ENCODE data around the gene ADAR. TPM values are rescaled to one million over a fixed set of nuclear protein-coding genes. Genes with fewer than 3 reads are reported as not detected.

The ADAR gene
- total RNA-seq, 1 donor from 2014 or later = 65.3 TPM

GRCh38 chr1:154620751-154621150 is 12.8 kb upstream of the ADAR start:
- TF ChIP-seq, protein P1, sequence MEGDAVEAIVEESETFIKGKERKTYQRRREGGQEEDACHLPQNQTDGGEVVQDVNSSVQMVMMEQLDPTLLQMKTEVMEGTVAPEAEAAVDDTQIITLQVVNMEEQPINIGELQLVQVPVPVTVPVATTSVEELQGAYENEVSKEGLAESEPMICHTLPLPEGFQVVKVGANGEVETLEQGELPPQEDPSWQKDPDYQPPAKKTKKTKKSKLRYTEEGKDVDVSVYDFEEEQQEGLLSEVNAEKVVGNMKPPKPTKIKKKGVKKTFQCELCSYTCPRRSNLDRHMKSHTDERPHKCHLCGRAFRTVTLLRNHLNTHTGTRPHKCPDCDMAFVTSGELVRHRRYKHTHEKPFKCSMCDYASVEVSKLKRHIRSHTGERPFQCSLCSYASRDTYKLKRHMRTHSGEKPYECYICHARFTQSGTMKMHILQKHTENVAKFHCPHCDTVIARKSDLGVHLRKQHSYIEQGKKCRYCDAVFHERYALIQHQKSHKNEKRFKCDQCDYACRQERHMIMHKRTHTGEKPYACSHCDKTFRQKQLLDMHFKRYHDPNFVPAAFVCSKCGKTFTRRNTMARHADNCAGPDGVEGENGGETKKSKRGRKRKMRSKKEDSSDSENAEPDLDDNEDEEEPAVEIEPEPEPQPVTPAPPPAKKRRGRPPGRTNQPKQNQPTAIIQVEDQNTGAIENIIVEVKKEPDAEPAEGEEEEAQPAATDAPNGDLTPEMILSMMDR (IDR thresholded peaks at IDR 0.05) = no peak
- H3K4me1 ChIP-seq = no peaks in the 10 kb centered on the region
- no peaks in the 10 kb centered on the region for H3K9me3 ChIP-seq
- DNase-seq (ENCODE audit: low spot score in 2 of 2) = no peak
- no peak overlapping the region for H3K27ac ChIP-seq
- intact Hi-C loops (cut with DNase I) = no loop called here
- no peaks in the 10 kb centered on the region for H3K27me3 ChIP-seq
- H3K4me3 ChIP-seq = no peak overlapping the region
- H3K36me3 ChIP-seq = no peaks in the 10 kb centered on the region

GRCh38 chr1:154619181-154619948 is 11.4 kb upstream of the ADAR start:
- no peak for DNase-seq (ENCODE audit: low spot score in 2 of 2)
- intact Hi-C loops (cut with DNase I) = no loop called here
- H3K36me3 ChIP-seq = no peaks in the 10 kb centered on the region
- no peak overlapping the region for H3K27ac ChIP-seq
- no peaks in the 10 kb centered on the region for H3K9me3 ChIP-seq
- H3K27me3 ChIP-seq = no peaks in the 10 kb centered on the region
- no peak overlapping the region for H3K4me3 ChIP-seq
- no peaks in the 10 kb centered on the region for H3K4me1 ChIP-seq
- TF ChIP-seq, protein P1 (IDR thresholded peaks at IDR 0.05) = no peak

GRCh38 chr1:154616659-154617345 is 8.8 kb upstream of the ADAR start:
- H3K27ac ChIP-seq = no peak overlapping the region
- intact Hi-C loops (cut with DNase I) = no loop called here
- no peaks in the 10 kb centered on the region for H3K9me3 ChIP-seq
- no peaks in the 10 kb centered on the region for H3K27me3 ChIP-seq
- H3K36me3 ChIP-seq = no peaks in the 10 kb centered on the region
- no peak for DNase-seq (ENCODE audit: low spot score in 2 of 2)
- no peaks in the 10 kb centered on the region for H3K4me1 ChIP-seq
- TF ChIP-seq, protein P1 (IDR thresholded peaks at IDR 0.05) = no peak
- no peak overlapping the region for H3K4me3 ChIP-seq

GRCh38 chr1:154615411-154615810 is 7.4 kb upstream of the ADAR start:
- intact Hi-C loops (cut with DNase I) = no loop called here
- no peaks in the 10 kb centered on the region for H3K27me3 ChIP-seq
- no peaks in the 10 kb centered on the region for H3K4me1 ChIP-seq
- no peaks in the 10 kb centered on the region for H3K9me3 ChIP-seq
- TF ChIP-seq, protein P1 (IDR thresholded peaks at IDR 0.05) = no peak
- H3K4me3 ChIP-seq = no peak overlapping the region
- no peak overlapping the region for H3K27ac ChIP-seq
- no peak for DNase-seq (ENCODE audit: low spot score in 2 of 2)
- no peaks in the 10 kb centered on the region for H3K36me3 ChIP-seq

DNA sequence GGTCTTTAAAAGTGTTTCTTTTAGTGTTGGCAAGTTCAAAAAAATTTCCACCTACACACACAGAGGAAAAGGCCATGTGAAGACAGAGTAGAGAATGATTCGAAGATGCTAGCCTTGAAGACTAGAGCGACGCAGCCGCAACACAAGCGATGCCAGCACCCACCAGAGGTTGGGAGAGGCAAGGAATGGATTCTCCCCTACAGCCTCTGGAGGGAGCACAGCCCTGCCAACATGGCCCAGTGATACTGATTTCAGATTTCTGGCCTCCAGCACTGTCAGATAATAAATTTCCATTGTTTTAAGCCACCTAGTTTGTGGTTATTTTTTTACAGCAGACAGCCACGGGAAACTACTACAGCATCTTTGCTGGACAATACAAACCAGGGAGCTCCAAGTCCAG is 6.9 kb upstream of the ADAR start:
- H3K4me3 ChIP-seq = no peak overlapping the region
- H3K27ac ChIP-seq = no peak overlapping the region
- TF ChIP-seq, protein P1 (IDR thresholded peaks at IDR 0.05) = no peak
- H3K36me3 ChIP-seq = no peaks in the 10 kb centered on the region
- no peaks in the 10 kb centered on the region for H3K9me3 ChIP-seq
- DNase-seq (ENCODE audit: low spot score in 2 of 2) = no peak
- H3K4me1 ChIP-seq = no peaks in the 10 kb centered on the region
- no peaks in the 10 kb centered on the region for H3K27me3 ChIP-seq
- intact Hi-C loops (cut with DNase I) = no loop called here
